Endothelial cell of umbilical vein (primary cell): ENCODE results near the gene CXCL16. TPM values are rescaled to one million over a fixed set of nuclear protein-coding genes. Genes with fewer than 3 reads are reported as not detected.

Experiments used
- BruUV-seq: library from RNA; stranded (reverse); fragments of 400-500 nt; replicated peaks from 2 replicates; lab custom pipeline; 2021; lab: Mats Ljungman, UMichigan
- CTCF ChIA-PET: fragments of 300-600, 350-600 bp; sonication (Branson Sonifier 250); formaldehyde crosslinking; loops from one replicate; lab custom pipeline; 2021; ENCODE audit warnings: antibody characterized with exemption, inconsistent platforms; lab: Charles Lee
- POLR2A ChIA-PET: fragments of 300-600, 350-600 bp; sonication (Branson Sonifier 250); formaldehyde crosslinking; loops from one replicate; lab custom pipeline; 2021; ENCODE audit warnings: antibody characterized with exemption, inconsistent platforms; lab: Charles Lee
- DNase-seq: peaks from one replicate; pipeline ENCODE4 v3.0.0-alpha.2; 2011; ENCODE audit warnings: low read depth, low spot score
- FAIRE-seq: peaks from 2 replicates; lab custom pipeline; 2011; peaks lifted over from hg19 to GRCh38; lab: Jason Lieb, UNC
- H2AFZ ChIP-seq: 2 replicates; pipeline ENCODE4 v1.6.0; 2012; ENCODE audit warnings: low read depth, low read length, control low read depth, inconsistent platforms
- H3K27ac ChIP-seq: 2 replicates; pipeline ENCODE4 v1.5.1; 2011; ENCODE audit warnings: low read depth, mild to moderate bottlenecking, control low read depth, low read length, moderate library complexity; ENCODE audit not compliant: insufficient read depth
- H3K27me3 ChIP-seq, 2 experiments: 2 replicates each; pipeline versions ENCODE4 v1.6.0 to v1.6.1; 2011; ENCODE audit warnings: low read length in 2 of 2, mixed read lengths in 1 of 2; ENCODE audit not compliant: control insufficient read depth in 2 of 2, insufficient read depth in 2 of 2
- H3K36me3 ChIP-seq, 2 experiments: 2 replicates in 1 of 2; 3 replicates in 1 of 2; pipeline ENCODE4 v1.5.1; 2011; ENCODE audit warnings: low read length in 2 of 2, mild to moderate bottlenecking in 1 of 2, moderate library complexity in 1 of 2; ENCODE audit not compliant: control insufficient read depth in 2 of 2, insufficient read depth in 2 of 2; ENCODE audit errors: extremely low read depth in 1 of 2
- H3K4me1 ChIP-seq: 3 replicates; pipeline ENCODE4 v1.5.1; 2011; ENCODE audit warnings: mild to moderate bottlenecking, low read length; ENCODE audit not compliant: control insufficient read depth, insufficient read depth; ENCODE audit errors: extremely low read depth
- H3K4me2 ChIP-seq: 2 replicates; pipeline ENCODE4 v1.6.1; 2011; ENCODE audit warnings: low read length, control low read depth, mixed read lengths; ENCODE audit not compliant: insufficient read depth
- H3K4me3 ChIP-seq, 3 experiments: fragments of 200-600 bp in 1 of 3; sonication (generic), shearing (Covaris generic) in 1 of 3; replicated peaks in 1 of 3; 2 replicates each; pipeline ENCODE4 v1.5.1; 2011 to 2016; ENCODE audit warnings: control low read depth in 3 of 3, low read length in 3 of 3, mild to moderate bottlenecking in 2 of 3, inconsistent platforms in 1 of 3, low read depth in 1 of 3, moderate library complexity in 1 of 3; ENCODE audit not compliant: insufficient read depth in 1 of 3
- H3K79me2 ChIP-seq: 2 replicates; pipeline ENCODE4 v1.6.0; 2012; ENCODE audit warnings: low read length, inconsistent platforms; ENCODE audit not compliant: control insufficient read depth, insufficient read depth
- H3K9ac ChIP-seq: replicated peaks from 2 replicates; pipeline ENCODE3; 2011; ENCODE audit warnings: low read length, control low read depth; ENCODE audit not compliant: insufficient read depth; ENCODE audit errors: extremely low read depth
- H3K9me1 ChIP-seq: replicated peaks from 3 replicates; pipeline ENCODE4 v1.6.0; 2011; ENCODE audit warnings: mild to moderate bottlenecking, low read length; ENCODE audit not compliant: control insufficient read depth, insufficient read depth; ENCODE audit errors: extremely low read depth
- H3K9me3 ChIP-seq: replicated peaks from 2 replicates; pipeline ENCODE4 v1.5.1; 2012; ENCODE audit warnings: low read length, inconsistent platforms; ENCODE audit not compliant: control insufficient read depth, insufficient read depth
- H4K20me1 ChIP-seq: replicated peaks from 2 replicates; pipeline ENCODE3; 2011; ENCODE audit warnings: mild to moderate bottlenecking, low read length; ENCODE audit not compliant: control insufficient read depth, insufficient read depth; ENCODE audit errors: extremely low read depth
- CTCF ChIP-seq, 2 donors: IDR thresholded peaks; 1 replicate in 1 of 2; 2 replicates in 1 of 2; pipeline ENCODE4 v1.5.1; 2011; ENCODE audit warnings: low read length in 2 of 2, mild to moderate bottlenecking in 2 of 2, moderate library complexity in 2 of 2, control low read depth in 1 of 2, inconsistent platforms in 1 of 2, low read depth in 1 of 2; ENCODE audit not compliant: insufficient read depth in 1 of 2; ENCODE audit errors: extremely low read depth in 1 of 2
- EZH2 ChIP-seq: IDR thresholded peaks from 2 replicates; pipeline ENCODE4 v1.6.1; 2012; ENCODE audit warnings: borderline replicate concordance, low read depth, mild to moderate bottlenecking, moderate library complexity, low read length, inconsistent platforms; ENCODE audit not compliant: severe bottlenecking
- FOS ChIP-seq: IDR thresholded peaks from 2 replicates; pipeline ENCODE4 v1.6.1; 2011; ENCODE audit warnings: mild to moderate bottlenecking, low read length, moderate library complexity, borderline replicate concordance; ENCODE audit not compliant: insufficient read depth
- GATA2 ChIP-seq: IDR thresholded peaks from 2 replicates; pipeline ENCODE4 v1.7.0; 2011; ENCODE audit warnings: low read depth, mild to moderate bottlenecking, moderate library complexity, mixed read lengths, low read length; ENCODE audit not compliant: insufficient read length, insufficient read depth
- POLR2A ChIP-seq: IDR thresholded peaks from 2 replicates; pipeline ENCODE4 v1.6.1; 2012; ENCODE audit warnings: low read depth, mild to moderate bottlenecking, control low read depth, low read length
- POLR2AphosphoS5 ChIP-seq: IDR thresholded peaks from 2 replicates; pipeline ENCODE4 v1.6.1; 2012; ENCODE audit warnings: low read depth, mild to moderate bottlenecking, control low read depth, low read length, moderate library complexity; ENCODE audit not compliant: insufficient read depth
- dilution Hi-C: fragments of 300-500 bp; cut with MboI; formaldehyde crosslinking; loops from one replicate; pipeline ENCODE4 v1.15.0; 2019; ENCODE audit warnings: low sequenced_read_pairs; ENCODE audit not compliant: extremely low pct_ligation_motif_present
- intact Hi-C: fragments of 100-400 bp; cut with micrococcal nuclease; formaldehyde crosslinking; loops from one replicate; pipeline ENCODE4 v1.10.0; 2022
- polyA plus RNA-seq, 4 experiments: library from polyadenylated mRNA; depleted of rRNA in 3 of 4; stranded (reverse) in 3 of 4; unstranded in 1 of 4; fragments of >200 nt; gene quantifications; 2 replicates each; pipeline versions ENCODE4 v1.2.1 to v1.2.3, GENCODE V29; 2011 to 2012; ENCODE audit warnings: missing spikeins in 1 of 4
- total RNA-seq: library from RNA; stranded (reverse); gene quantifications from 2 replicates; pipeline ENCODE4 v1.2.3, GENCODE V29; 2021

Gene CXCL16
- total and polyA plus RNA-seq, 2 donors (not counting 3 experiments of a cell fraction or from before 2014, with no cell fraction given), result 4.8 to 6.1 TPM

DNA sequence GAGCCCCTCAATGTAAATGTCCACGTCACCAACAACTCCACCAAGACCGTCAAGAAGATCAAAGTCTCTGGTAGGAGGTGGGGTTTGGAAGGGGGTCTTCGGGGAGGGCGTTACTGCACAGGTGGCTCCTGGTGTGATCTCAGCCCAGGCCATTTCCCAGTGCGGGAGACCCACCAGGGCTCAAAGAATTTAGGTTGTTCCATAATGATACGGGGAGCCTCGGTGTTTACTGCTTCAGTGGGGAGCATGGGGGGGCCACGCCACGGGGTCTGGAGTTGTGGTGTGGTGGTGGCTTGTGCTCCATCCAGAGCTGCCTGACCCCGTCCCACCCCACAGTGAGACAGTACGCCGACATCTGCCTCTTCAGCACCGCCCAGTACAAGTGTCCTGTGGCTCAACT, 21.5 kb downstream of the CXCL16 start:
- Histone ChIP-seq H3K9me3 (no peaks in the 10 kb centered on the region), H3K27me3 (no peaks in the 10 kb centered on the region), H3K4me1 (peaks cover 11% of the 10 kb centered on the region), H3K79me2 (no peaks in the 10 kb centered on the region), H3K36me3 (peaks cover 0 to 4% of the 10 kb centered on the region in 2 experiments), H3K9me1 (no peaks in the 10 kb centered on the region), H4K20me1 (no peaks in the 10 kb centered on the region), H2AFZ (no peak overlapping the region), H3K4me2 (no peak overlapping the region), H3K9ac (no peak overlapping the region), H3K4me3 (no peak overlapping the region), H3K27ac (no peak overlapping the region)
- no TSS peak for BruUV-seq
- DNase-seq (no peak), FAIRE-seq (no peak)
- dilution Hi-C loops, result no loop called here
- TF ChIP-seq EZH2 (no peak), GATA2 (no peak), POLR2A (no peak), FOS (no peak), CTCF (IDR thresholded peaks at IDR 0.05; ENCODE audit: extremely low read depth in 1 of 2, insufficient read depth in 1 of 2, low read depth in 1 of 2, low read length in 2 of 2) (no peak), POLR2AphosphoS5 (no peak)
- intact Hi-C loops, result no loop called here
- ChIA-PET POLR2A (no interaction called here), CTCF (no interaction called here)

- FAIRE-seq, result no peak
- dilution Hi-C loops (no loop called here), intact Hi-C loops (no loop called here)
- H3K36me3 ChIP-seq, result peaks cover 0 to 4% of the 10 kb centered on the region in 2 experiments
- no peak overlapping the region for H3K9ac ChIP-seq
- H3K9me1 ChIP-seq, result no peaks in the 10 kb centered on the region
- no peak for DNase-seq
- no peak overlapping the region for H3K4me2 ChIP-seq
- ChIA-PET CTCF (no interaction called here), POLR2A (no interaction called here)
- no peaks in the 10 kb centered on the region for H4K20me1 ChIP-seq
- no peak overlapping the region for H3K27ac ChIP-seq
- H3K9me3 ChIP-seq, result no peaks in the 10 kb centered on the region
- H3K79me2 ChIP-seq, result no peaks in the 10 kb centered on the region
- H2AFZ ChIP-seq, result no peak overlapping the region
- no TSS peak for BruUV-seq
- H3K4me1 ChIP-seq, result peaks cover 11% of the 10 kb centered on the region
- no peaks in the 10 kb centered on the region for H3K27me3 ChIP-seq
- no peak overlapping the region for H3K4me3 ChIP-seq
- TF ChIP-seq EZH2, result no peak
- no peak for TF ChIP-seq POLR2A
These were observed 21.9 kb downstream of the CXCL16 start for GRCh38 chr17:4717791-4718190.
